NCI-H2196 treated with DMSO at 0.1 percent for 48 hours (cell line): Measurements from ENCODE around the gene PITX1.
A peak's percentile ranks its signal among the peaks of the same experiment; 100 is the strongest.

Source experiments
- DNase-seq: peaks from one replicate; lab custom pipeline; 2025; ENCODE audit not compliant: unreplicated experiment; lab: John Stamatoyannopoulos, UW

PITX1 gene

DNA sequence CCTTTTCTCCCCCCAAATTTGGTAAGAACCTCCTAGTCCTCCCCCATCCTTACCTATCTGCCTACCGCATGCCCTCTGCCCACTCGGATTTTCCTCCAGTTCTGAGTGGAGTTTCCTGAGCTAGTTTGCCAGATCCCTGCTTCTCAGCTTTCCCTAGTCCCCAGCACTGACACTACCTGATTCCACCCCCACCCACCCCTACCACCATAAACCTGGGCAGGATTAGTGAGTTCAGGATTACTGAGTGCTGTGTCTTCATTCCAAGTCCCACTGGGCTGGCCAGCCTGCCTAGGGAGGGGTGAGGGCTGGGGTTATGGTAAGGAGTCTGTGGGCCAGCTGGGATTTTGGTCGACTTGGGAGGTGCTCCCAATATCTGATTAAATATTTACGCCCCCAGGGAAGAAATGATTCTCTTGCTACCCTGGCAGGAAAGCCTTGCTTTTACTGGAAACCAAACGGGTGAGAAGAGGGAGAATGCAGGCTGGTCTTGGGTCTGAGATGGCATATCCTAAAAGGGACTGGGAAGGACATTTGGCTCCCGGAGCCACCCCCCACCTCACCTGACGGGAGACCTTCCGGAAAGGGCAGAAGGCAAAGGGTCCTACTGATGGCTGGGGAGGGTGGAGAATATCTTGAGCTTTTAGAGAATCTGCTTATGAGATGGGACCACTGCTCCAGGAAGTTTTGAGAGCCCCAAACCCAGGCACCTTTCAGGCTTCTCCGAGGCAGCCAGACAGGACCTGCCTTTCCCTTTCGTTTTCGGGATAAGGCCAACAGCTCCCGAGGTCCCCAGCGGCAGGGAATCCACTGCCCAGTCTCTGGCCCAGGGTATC is 3.7 kb downstream of the PITX1 start:
- no peak for DNase-seq

DNA sequence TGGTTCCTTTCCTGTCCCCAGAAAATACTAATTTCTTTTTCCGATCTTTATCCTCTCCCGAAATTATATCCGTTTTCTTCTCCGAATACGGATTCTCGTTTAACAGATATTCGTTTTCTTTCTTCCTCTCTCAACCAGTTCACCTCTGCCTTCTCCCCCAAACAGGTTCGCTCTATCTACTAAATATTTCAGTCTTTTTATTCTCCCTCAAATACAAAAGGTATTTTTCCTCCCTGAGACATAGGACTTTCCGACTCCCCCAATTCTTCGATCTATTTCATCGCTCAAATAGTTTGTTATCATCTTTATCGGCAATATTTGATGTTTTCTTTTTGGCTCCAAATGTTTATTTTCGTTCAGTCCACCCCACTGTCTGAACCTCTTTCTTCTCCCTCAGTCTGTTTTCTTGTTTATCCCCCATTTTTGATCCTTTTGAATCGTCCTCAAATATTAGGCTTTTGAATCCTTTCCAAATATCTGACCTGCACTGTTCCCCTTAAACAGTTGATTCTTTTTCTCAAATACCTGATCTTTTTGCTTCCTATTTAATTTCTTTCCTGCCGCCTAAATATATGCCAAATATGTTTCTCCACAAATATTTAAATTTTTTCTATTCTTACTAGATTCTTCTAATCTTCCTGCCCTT is 4.4 kb downstream of the PITX1 start:
- no peak for DNase-seq

DNA sequence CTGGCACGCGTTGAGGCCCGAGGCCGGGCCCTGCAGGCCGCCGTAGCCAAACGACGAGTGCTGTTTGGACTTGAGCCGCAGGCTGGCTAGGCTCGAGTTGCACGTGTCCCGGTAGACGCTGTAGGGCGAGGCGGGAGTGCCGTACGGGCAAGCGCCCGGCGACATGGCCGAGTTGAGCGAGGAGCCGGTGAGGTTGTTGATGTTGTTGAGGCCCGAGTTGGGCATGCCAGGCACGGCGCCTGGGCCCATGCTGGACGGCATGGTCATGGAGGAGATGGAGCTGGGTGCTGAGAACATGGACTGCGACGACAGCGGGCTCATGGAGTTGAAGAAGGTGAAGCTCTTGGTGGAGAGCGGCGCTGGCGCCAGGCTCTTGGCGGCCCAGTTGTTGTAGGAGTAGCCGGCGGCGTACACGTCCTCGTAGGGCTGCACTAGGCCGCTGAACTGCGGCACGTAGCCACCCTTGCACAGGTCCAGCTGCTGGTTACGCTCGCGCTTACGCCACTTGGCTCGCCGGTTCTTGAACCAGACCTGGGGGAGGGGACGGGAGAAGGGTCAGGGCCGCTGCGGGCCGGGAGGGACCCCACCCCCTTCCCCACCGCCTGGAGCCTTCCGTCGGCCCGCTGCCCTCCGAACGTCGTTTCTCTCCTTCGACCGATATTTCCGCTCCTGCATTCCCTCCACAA is 5.1 kb downstream of the PITX1 start:
- no peak for DNase-seq

DNA sequence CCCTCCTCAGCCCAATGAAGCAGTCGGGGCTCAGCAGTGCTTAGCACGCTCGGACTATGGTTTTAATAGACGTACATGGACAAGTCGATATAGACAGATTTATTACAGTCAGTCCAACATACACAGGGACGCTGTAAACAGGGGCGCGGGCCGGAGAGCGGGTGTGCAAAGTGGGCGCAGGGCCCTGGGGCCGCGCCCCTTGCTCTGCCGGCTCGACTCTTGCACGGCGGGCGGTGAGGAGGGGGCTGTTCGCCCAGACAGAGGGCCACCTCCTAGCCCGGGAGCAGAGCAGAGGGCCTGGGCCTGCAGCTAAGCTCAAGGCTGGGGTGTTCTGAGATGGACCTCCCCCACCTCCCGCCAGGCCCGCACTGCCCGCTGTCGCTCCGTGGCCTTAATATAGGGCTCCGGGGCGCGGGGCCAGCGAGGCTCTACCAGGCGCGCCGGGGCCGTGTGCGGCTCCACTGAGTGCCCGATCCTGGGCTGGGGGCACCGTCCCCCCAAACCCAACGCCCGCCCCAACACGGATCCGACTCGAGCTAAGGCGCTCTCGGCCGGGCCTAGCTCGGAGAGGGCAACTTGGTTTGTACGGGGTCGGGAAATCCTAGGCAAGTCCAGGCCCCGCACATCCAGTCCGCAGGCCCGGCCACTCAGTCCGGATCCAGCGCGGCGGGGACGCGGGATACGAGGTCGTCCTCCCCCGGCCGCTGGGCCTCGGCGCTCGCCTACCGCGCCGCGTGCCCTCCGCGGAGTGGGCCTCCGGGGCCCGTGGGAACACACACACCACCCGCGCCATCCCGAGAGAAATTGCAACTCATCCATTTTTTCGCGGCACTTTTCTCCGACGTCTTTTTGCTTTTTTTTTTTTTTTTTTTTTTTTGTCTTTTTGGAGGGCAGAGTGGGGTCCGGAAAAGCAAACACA is 6.1 kb downstream of the PITX1 start:
- DNase-seq, result no peak

DNA sequence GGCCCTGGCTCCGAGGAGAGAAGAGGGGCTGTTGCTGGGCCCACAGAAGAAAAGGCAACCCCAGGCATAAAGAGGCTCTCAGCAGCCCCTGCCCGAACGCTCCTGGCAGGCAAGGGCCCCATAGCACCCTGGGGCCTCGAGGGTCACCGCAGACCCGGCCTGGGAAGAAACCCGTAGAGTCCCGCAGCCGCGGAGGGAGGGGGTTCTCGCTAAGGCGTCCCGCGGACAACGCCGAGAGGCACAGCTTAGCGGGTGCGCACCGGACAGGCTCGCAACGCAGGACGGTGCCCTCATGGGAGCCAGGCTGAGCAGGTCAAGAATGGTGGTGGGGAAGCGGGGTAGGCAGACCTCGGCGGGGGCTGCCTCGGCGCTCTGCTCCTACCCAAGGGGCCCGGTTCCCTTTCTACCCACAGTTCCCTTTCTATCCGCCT is 6.7 kb downstream of the PITX1 start:
- DNase-seq, result no peak

DNA sequence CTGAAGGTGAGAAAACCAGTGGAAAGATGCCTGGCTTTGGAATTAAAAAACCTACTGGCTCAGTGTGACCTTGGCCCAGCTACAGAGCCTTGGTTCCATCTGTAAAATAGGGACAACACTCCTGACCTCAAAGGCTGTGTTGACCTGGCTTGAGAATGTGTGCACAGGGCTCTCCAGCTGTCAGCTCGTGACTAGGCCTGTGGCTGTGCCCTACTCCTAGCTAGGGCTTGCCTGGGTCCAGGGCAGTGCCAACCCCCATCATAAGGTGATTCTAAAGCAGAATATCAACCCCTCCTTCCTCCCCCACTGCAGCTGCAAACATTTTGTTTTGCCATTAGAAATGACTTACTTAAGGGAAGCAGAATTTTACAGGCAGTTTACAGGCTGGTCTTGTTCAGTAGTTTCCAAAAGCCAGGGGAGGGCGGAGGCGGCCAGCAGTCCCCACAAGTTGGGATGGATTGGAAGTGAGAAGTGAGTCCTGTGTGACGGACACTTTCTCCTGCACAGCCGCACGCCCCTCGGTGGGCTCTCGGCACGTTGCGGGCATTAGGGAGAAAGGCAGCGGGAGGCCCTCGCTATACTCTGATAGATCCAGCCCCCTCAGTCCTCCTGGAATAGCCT is 7.3 kb downstream of the PITX1 start:
- no peak for DNase-seq

DNA sequence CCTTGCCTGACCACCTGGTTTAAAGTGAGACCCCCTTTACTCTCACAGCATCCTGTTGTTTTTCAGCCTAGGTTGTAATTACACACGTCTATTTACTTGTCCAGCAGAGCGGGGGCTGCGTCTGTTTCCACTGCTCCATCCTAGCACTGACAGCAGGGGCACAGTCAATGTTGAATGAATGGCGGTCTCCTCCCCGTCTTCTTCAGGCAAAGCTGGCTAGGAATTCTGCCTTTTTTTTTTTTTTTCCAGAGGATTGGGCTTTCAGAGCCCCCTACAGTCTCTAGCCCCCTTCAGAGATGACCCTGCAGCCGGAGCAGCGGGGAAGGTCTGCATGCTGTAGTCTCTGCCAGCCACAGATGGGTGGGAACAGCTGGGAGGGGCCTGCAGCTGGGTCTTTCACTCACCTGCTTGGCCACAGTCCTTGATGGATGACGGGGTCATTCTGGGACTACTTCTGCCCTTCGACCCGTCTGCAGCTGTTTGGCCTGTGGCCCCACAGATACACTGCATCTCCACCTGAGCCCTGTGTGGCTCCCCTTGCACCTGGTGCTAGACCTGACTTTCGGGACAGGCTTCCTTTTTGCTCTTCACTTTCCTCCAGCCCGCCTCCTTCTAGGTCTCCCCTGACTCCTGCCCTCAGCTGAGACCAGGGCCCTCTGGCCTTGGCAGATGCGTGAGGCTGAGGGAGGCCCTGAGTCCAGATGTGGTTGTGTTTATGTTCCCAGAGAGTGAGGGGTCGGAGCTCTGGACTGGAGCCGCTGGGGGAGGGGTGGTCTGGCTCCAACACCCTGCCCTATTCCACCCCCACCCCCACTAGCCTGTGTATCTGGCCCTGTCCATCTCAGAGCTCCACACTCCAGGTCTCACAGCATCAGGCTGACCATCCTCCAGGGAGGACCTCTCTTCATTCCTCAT is 8.0 kb downstream of the PITX1 start:
- no peak for DNase-seq

DNA sequence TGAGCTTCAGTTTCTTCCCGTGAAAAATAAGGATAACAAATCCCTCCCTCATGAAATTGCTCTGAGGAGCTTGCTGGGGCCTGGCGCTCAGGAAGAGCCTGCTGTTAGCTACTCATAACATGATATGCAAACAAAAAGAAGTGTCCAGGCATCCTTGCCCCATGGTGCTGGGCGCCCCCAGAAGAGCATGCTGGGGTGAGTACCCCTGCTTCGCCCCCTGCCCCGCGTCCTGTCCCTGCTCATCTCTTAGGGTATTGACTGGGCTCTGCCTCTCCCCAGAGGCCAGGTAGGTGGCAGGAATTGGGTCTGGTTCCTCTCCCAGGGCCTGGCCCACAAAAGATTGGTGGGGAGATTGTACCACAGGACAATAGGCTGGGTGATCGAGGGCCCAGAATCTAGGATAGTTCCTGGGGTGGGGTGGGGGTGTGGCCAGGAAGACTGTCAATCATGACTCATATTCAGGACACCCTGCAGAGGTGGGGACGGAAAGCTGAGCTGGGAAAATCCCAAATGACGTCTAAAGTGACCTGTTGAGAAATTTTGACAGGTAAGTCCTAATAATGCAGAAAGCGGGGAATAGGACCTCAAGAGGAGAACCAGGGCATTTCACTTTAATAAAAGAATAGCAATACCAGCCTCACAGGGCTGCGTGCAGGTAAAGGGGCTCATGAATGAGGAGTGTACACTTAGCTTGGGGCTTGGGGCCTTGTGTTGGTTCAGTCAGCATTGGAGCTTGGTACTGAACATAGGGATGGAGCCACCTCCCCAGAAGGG is 8.9 kb downstream of the PITX1 start:
- no peak for DNase-seq

DNA sequence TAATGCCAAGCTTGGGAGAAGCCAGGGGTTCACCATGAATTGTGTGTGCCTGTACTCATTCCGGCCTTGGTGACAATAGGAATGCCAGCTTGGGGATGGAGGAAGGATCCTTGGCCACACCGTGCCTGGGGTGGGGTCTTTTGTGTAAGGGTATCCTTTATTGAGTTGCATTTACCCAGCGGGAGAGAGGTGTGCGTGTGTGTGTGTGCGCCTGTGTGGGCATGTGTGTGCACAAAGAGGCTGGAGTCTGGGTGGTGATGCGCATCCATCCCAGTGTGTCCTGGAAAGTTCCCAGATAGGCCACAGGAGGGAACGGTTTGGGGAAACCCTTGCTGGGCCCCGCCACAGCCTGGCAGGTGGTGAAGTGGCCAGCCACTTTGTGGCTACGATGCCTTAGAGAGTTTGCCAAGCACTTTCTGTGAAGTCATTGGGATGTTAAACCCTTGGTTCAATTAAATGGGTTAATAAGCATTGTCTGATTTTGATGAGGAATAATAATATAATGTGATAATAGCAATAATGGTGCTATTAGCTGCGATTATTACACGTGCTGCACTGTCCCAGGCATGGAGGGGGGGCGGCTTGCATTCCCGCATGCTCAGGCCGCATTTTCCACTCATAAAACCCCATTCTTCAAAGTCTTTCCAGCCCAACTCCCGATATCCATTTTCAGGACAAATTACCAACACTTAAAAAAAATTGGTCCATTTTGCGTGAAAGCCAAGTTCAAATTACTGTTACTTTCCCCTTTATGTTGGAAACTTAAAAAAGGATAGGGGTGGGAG is 13.7 kb downstream of the PITX1 start:
- no peak for DNase-seq

DNA sequence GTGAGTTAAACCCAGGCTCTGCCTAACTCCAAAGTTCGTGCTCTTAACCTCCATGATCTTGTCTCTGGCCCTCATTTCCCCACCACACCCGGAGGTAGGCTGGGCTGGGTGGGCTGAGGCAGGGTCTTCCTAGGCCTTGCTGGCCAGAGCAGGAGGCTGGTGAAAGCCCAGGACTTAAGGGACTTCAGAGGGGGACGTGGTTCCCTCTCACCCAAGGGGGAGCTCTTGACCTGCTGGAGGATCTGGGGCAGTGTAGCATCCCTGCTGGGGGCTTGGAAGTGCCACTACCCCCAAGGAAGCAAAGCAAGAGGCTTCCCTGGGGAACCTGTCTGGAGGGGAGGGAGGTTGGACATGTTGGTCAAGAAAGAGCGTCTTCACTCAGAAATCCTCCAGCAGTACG is 14.7 kb downstream of the PITX1 start:
- DNase-seq, result no peak

DNA sequence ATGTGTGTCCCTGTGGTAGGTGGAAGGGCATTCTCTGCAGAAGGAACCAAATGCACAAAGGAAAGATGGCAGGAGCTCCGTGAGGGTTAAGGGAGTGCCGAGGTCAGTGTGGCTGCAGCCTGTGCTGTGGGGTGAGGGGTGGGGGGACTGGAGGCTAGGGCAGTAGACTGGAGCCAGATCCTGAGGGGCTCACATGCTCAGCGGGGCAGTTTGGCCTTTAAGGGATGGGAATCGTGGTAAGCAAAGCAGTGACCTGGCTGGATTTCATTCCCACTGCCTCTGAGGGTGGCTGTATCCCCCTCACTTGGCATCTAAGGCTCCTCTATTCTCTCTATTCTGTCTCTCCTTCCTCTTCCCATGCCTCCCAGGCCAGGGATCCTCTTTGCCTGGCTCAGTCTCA is 15.6 kb downstream of the PITX1 start:
- DNase-seq, result no peak

DNA sequence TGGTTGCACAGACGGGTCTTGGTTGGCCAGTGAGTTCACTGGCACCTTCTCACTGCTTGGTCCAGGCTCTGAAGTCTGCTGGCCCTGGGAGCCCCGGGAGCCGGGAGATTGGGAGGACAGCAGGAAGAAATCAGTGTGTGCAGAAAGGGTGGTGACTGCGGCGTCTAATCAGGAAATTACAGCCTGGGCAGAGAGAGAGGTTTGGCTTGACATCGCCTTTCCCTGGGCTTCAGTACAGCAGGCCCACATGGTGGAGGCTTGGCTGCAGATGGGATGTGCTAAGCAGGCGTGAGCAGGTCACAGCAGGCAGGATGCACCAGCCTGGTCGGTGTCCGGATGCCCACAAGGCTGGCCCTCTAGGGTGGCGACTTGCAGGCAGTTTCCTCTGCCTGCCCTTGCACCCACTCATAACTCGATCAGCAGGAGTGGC is 17.2 kb downstream of the PITX1 start:
- DNase-seq, result no peak

DNA sequence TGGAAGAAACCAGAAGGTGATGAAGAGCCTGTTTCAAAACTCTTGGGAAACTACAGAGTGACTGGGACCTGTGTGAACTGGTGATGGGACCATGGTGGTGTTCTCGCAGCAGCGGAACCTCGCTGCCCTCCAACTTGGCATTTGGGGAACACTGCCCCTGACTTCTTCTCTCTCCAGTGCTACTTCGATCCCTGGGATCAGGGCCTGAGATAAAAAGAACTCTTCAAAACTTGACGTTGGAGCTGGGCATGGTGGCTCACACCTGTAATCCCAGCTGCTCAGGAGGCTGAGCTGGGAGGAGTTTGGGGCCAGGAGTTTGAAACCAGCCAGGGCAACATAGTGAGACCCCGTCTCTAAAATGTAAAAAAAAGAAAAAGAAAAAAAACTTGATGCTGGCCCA is 18.1 kb downstream of the PITX1 start:
- no peak for DNase-seq

DNA sequence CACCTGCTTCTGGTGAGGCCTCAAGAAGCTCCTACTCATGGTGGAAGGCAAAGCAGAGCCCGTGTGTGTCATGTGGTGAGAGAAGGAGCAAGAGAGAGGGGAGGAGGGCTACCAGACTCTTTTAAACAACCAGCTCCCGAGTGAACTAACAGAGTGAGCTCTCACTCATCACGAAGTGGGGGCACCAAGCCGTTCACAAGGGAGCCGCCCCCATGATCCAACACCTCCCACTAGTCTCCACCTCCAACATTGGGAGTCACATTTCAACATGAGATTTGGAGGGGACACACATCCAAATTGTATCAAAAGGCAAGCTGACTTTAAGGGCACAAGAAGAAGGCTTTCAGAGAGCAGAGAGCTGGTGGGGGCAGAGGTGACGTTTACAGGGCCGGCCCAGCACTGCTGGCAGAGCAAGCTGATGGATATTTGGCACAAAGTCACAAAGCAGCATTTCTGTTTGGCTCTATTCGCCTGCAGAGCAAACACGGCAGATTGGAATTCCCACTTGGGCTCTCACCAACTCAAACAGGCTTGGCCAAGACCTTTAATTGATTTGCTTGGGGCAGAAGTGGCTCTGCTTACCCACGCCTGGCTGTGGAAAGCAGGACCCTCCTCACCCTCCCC is 20.0 kb downstream of the PITX1 start:
- DNase-seq, result peak; percentile 47

DNA sequence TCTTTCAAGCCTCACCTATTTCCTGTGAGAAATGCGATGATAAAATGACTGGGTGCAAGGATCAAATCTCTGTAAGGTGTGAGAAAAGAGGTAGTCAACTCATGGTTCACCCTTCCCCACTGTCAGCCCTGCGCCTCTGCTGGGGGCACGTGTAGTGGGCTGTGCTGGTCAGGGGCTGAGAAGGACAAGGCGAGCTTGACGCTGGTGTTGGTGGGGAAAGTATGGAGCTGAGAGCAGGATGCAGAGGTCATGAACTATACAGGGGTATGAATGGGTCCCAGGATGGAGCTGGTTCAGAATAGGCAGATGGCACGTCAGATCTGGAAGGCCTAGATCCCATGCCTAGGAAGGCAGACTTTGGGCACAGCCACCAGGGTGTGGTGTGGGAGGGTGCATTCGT is 20.6 kb downstream of the PITX1 start:
- no peak for DNase-seq

DNA sequence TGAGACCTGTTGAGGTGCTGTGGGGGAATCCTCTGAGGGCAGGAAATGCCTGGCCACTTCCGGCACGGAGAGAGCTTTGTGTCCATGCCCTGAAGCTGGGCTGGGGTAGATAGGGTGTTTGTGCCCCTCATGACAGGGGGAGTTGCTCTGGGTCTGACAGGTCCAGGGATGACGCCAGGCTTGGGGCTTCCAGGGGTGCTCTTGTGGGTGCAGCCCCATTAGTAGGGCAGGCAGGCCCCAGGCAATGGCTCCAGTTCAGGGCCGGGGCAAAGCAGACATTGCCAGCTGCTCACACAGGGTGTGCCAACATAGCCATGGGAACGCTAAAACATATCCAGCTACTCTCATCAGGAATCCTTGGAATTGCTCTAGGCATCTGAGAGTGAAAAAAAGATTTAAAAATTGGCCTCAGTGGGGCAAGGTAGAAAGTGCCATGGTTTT is 21.1 kb downstream of the PITX1 start:
- no peak for DNase-seq

DNA sequence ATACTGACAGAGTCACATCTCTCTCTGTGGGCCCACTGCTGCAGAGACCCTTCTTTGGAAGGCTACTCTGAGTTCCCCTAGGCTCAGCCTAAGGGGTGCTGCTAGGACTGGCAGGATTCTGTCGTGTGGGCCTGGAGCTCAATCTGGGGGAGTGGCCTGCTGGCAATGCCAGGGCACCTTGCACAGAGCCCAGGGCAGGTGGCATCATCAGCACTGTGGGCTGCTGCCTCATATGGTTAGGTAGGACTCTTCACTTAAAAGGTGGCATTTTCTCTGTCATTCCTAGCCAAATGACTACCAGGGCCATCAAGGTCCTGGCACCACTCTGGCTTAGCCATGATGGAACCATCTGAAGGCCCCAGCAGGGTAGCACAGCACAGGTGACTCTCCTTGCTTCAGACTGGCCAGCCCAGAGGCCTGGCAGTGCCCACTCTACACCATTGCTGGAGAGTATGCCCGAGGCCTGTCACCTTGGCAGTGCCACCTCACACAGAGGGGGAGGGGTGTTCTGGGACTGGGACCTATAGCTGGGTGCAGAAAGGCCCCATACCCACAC is 21.9 kb downstream of the PITX1 start:
- no peak for DNase-seq
